OCI-LY3 (cell line): Measurements from ENCODE around the gene GNA12.

Source experiments
- H2AFZ ChIP-seq: fragments of 200-600, 300-600 bp; shearing (Covaris generic); 2 replicates; pipeline ENCODE4 v1.6.0; 2014; ENCODE audit warnings: antibody characterized with exemption, low read depth, low read length
- H3K27ac ChIP-seq: fragments of 200-600, 300-600 bp; sonication (generic); 2 replicates; pipeline ENCODE4 v1.5.1; 2014; ENCODE audit warnings: mild to moderate bottlenecking, low read length, moderate library complexity, mixed read lengths
- H3K27me3 ChIP-seq: fragments of 200-600, 300-600 bp; sonication (generic); 2 replicates; pipeline ENCODE4 v1.6.1; 2014; ENCODE audit warnings: low read depth, low read length, mixed read lengths
- H3K36me3 ChIP-seq: fragments of 200-600, 300-600 bp; sonication (generic); replicated peaks from 2 replicates; pipeline ENCODE3; 2014; ENCODE audit warnings: low read depth, low read length, mixed read lengths
- H3K4me1 ChIP-seq: fragments of 300-600, 200-600 bp; sonication (generic); 2 replicates; pipeline ENCODE4 v1.6.1; 2014; ENCODE audit warnings: low read length, mixed read lengths
- H3K4me2 ChIP-seq: fragments of 200-600, 300-600 bp; sonication (generic); 2 replicates; pipeline ENCODE4 v1.6.1; 2014; ENCODE audit warnings: low read length, mixed read lengths
- H3K4me3 ChIP-seq: fragments of 300-600, 200-600 bp; sonication (generic); 2 replicates; pipeline ENCODE4 v1.5.1; 2014; ENCODE audit warnings: antibody characterized with exemption, mild to moderate bottlenecking, low read length, moderate library complexity
- H3K79me2 ChIP-seq: fragments of 300-600, 200-600 bp; shearing (Covaris generic); 2 replicates; pipeline ENCODE4 v1.6.1; 2014; ENCODE audit warnings: mild to moderate bottlenecking, low read length, mixed read lengths
- H3K9ac ChIP-seq: fragments of 300-600, 200-600 bp; shearing (Covaris generic); 2 replicates; pipeline ENCODE4 v1.6.0; 2014; ENCODE audit warnings: mild to moderate bottlenecking, low read length, moderate library complexity
- H3K9me3 ChIP-seq: fragments of 200-600, 300-600 bp; shearing (Covaris generic); 2 replicates; pipeline ENCODE4 v1.6.1; 2014; ENCODE audit warnings: low read length, mixed read lengths; ENCODE audit not compliant: insufficient read depth
- H4K20me1 ChIP-seq: fragments of 200-600, 300-600 bp; sonication (generic); 2 replicates; pipeline ENCODE4 v1.6.1; 2016; ENCODE audit warnings: low read length, mixed read lengths; ENCODE audit not compliant: insufficient read depth
- CTCF ChIP-seq: fragments of 200-600, 300-600 bp; sonication (generic); IDR thresholded peaks from 2 replicates; pipeline ENCODE4 v1.5.1; 2014; ENCODE audit warnings: antibody characterized with exemption, low read length, low read depth
- EZH2phosphoT487 ChIP-seq: fragments of 200-600 bp; shearing (Covaris generic); IDR thresholded peaks from 2 replicates; pipeline ENCODE4 v1.6.1; 2018; ENCODE audit warnings: antibody characterized with exemption, mixed run types, low read depth

Gene GNA12

GRCh38 chr7:2776401-2776800 lies 67.7 kb downstream of the GNA12 start:
- Histone ChIP-seq H2AFZ (no peak overlapping the region), H3K27me3 (no peaks in the 10 kb centered on the region), H3K36me3 (peaks cover 10% of the 10 kb centered on the region), H3K27ac (no peak overlapping the region), H3K4me2 (no peak overlapping the region), H3K79me2 (peaks cover 5% of the 10 kb centered on the region; the same call in 1 of the 2 replicates), H3K9me3 (no peaks in the 10 kb centered on the region), H3K4me3 (no peak overlapping the region), H4K20me1 (no peaks in the 10 kb centered on the region), H3K9ac (no peak overlapping the region), H3K4me1 (peaks cover 32% of the 10 kb centered on the region)
- TF ChIP-seq EZH2phosphoT487 (no peak), CTCF (no peak)

- Histone ChIP-seq H4K20me1 (no peaks in the 10 kb centered on the region), H3K9me3 (no peaks in the 10 kb centered on the region), H2AFZ (no peak overlapping the region), H3K79me2 (peaks cover 5% of the 10 kb centered on the region; the same call in 1 of the 2 replicates), H3K27ac (no peak overlapping the region), H3K4me2 (no peak overlapping the region), H3K4me3 (no peak overlapping the region), H3K4me1 (peaks cover 33% of the 10 kb centered on the region), H3K36me3 (peaks cover 12% of the 10 kb centered on the region), H3K9ac (no peak overlapping the region), H3K27me3 (no peaks in the 10 kb centered on the region)
- TF ChIP-seq EZH2phosphoT487, result no peak
These were observed 68.3 kb downstream of the GNA12 start for GRCh38 chr7:2775785-2776184.

- H3K9me3 ChIP-seq, result no peaks in the 10 kb centered on the region
- H3K36me3 ChIP-seq, result peaks cover 12% of the 10 kb centered on the region
- no peak overlapping the region for H3K27ac ChIP-seq
- H4K20me1 ChIP-seq, result no peaks in the 10 kb centered on the region
- no peak overlapping the region for H3K4me3 ChIP-seq
- H3K4me1 ChIP-seq, result peaks cover 33% of the 10 kb centered on the region
- H3K4me2 ChIP-seq, result no peak overlapping the region
- no peak overlapping the region for H2AFZ ChIP-seq
- TF ChIP-seq CTCF (no peak), EZH2phosphoT487 (no peak)
- no peak overlapping the region for H3K9ac ChIP-seq
- peaks cover 5% of the 10 kb centered on the region; the same call in 1 of the 2 replicates for H3K79me2 ChIP-seq
- H3K27me3 ChIP-seq, result no peaks in the 10 kb centered on the region
These were observed 68.7 kb downstream of the GNA12 start for GRCh38 chr7:2775376-2775775.

- no peak overlapping the region for H3K27ac ChIP-seq
- H3K4me1 ChIP-seq, result peaks cover 33% of the 10 kb centered on the region
- H3K4me3 ChIP-seq, result no peak overlapping the region
- H2AFZ ChIP-seq, result no peak overlapping the region
- no peaks in the 10 kb centered on the region for H3K27me3 ChIP-seq
- H3K79me2 ChIP-seq, result peaks cover 5% of the 10 kb centered on the region; the same call in 1 of the 2 replicates
- H3K9me3 ChIP-seq, result no peaks in the 10 kb centered on the region
- peaks cover 15% of the 10 kb centered on the region for H3K36me3 ChIP-seq
- no peak overlapping the region for H3K4me2 ChIP-seq
- H4K20me1 ChIP-seq, result no peaks in the 10 kb centered on the region
- no peak overlapping the region for H3K9ac ChIP-seq
- no peak for TF ChIP-seq CTCF
- no peak for TF ChIP-seq EZH2phosphoT487
These were observed 69.2 kb downstream of the GNA12 start for GRCh38 chr7:2774935-2775334.

- Histone ChIP-seq H3K4me2 (no peak overlapping the region), H3K4me1 (peaks cover 33% of the 10 kb centered on the region), H3K27me3 (no peaks in the 10 kb centered on the region), H3K9me3 (no peaks in the 10 kb centered on the region), H3K36me3 (peaks cover 15% of the 10 kb centered on the region), H3K4me3 (no peak overlapping the region), H3K27ac (no peak overlapping the region), H3K9ac (no peak overlapping the region), H4K20me1 (no peaks in the 10 kb centered on the region), H3K79me2 (peaks cover 5% of the 10 kb centered on the region; the same call in 1 of the 2 replicates), H2AFZ (no peak overlapping the region)
- no peak for TF ChIP-seq CTCF
- TF ChIP-seq EZH2phosphoT487, result no peak
These were observed 69.8 kb downstream of the GNA12 start for GRCh38 chr7:2774280-2774679.
